HepG2 (cell line): ENCODE data around the gene NPC1. TPM values are rescaled to one million over a fixed set of nuclear protein-coding genes. Genes with fewer than 3 reads are reported as not detected.

ENCODE experiments used
- ATAC-seq: fragments of 200-7000 bp; cut with Tn5 transposase; 3 replicates; pipeline ENCODE4 v1.9.1; 2020; ENCODE audit warnings: mild to moderate bottlenecking, moderate library complexity
- BruUV-seq: library from RNA; stranded (reverse); fragments of 400-500 nt; replicated peaks from 2 replicates; lab custom pipeline; 2021; lab: Mats Ljungman, UMichigan
- CTCF ChIA-PET: fragments of 300-600 bp; formaldehyde crosslinking; extraction: SDS; loops from one replicate; lab custom pipeline; 2021; ENCODE audit warnings: low total read pairs, inconsistent platforms, low intra/inter-chr PET ratio; lab: Yijun Ruan, JAX
- POLR2A ChIA-PET: fragments of 350-600 bp; sonication (Branson Sonifier 250); formaldehyde crosslinking; loops from one replicate; lab custom pipeline; 2020; ENCODE audit warnings: antibody characterized with exemption, inconsistent platforms; lab: Yijun Ruan, JAX
- DNase-seq: peaks from one replicate; pipeline ENCODE4 v3.0.0-alpha.2; 2015; ENCODE audit warnings: low spot score
- FAIRE-seq: peaks from 3 replicates; lab custom pipeline; 2011; peaks lifted over from hg19 to GRCh38; lab: Jason Lieb, UNC
- H2AFZ ChIP-seq: one replicate; pipeline ENCODE4 v1.6.1; 2011; ENCODE audit warnings: low read length, inconsistent platforms
- H3K27ac ChIP-seq: fragments of 300-600 bp; 3 replicates; pipeline ENCODE4 v1.8.0; 2011; ENCODE audit warnings: mixed run types, mild to moderate bottlenecking, mixed read lengths, low read length, inconsistent platforms; ENCODE audit not compliant: insufficient read depth; ENCODE audit errors: extremely low read length
- H3K27me3 ChIP-seq, 2 experiments: fragments of 200-600 bp in 1 of 2; 2 replicates in 1 of 2; 3 replicates in 1 of 2; pipeline versions ENCODE4 v1.6.0 to v1.8.0; 2011; ENCODE audit warnings: low read length in 2 of 2, mild to moderate bottlenecking in 2 of 2, moderate library complexity in 2 of 2, inconsistent platforms in 1 of 2; ENCODE audit not compliant: insufficient read depth in 2 of 2, control insufficient read depth in 1 of 2
- H3K36me3 ChIP-seq, 2 experiments: fragments of 200-600 bp in 1 of 2; replicated peaks in 1 of 2; 2 replicates in 1 of 2; 3 replicates in 1 of 2; pipeline versions ENCODE4 v1.5.1 to v1.8.0; 2011; ENCODE audit warnings: low read length in 2 of 2, inconsistent platforms in 1 of 2; ENCODE audit not compliant: insufficient read depth in 2 of 2, control insufficient read depth in 1 of 2
- H3K4me1 ChIP-seq: 2 replicates; pipeline ENCODE4 v1.5.1; 2012; ENCODE audit warnings: low read length, inconsistent platforms; ENCODE audit not compliant: insufficient read depth
- H3K4me2 ChIP-seq: 2 replicates; pipeline ENCODE4 v1.6.0; 2011; ENCODE audit warnings: low read depth, low read length, inconsistent platforms
- H3K4me3 ChIP-seq, 3 experiments: fragments of 200-600 bp in 1 of 3; sonication (generic), shearing (Covaris generic) in 1 of 3; replicated peaks in 1 of 3; 2 replicates each; pipeline ENCODE4 v1.5.1; 2011 to 2016; ENCODE audit warnings: low read length in 3 of 3, inconsistent platforms in 2 of 3, low read depth in 2 of 3, mild to moderate bottlenecking in 2 of 3, control low read depth in 1 of 3, mixed read lengths in 1 of 3; ENCODE audit not compliant: insufficient read depth in 1 of 3
- H3K79me2 ChIP-seq: one replicate; pipeline ENCODE4 v1.6.1; 2011; ENCODE audit warnings: low read length, inconsistent platforms; ENCODE audit not compliant: insufficient read depth
- H3K9ac ChIP-seq: 2 replicates; pipeline ENCODE4 v1.6.0; 2011; ENCODE audit warnings: mild to moderate bottlenecking, low read depth, low read length, inconsistent platforms; ENCODE audit not compliant: insufficient read depth
- H3K9me3 ChIP-seq: 2 replicates; pipeline ENCODE4 v1.5.1; 2012; ENCODE audit warnings: mild to moderate bottlenecking, low read length
- H4K20me1 ChIP-seq: 2 replicates; pipeline ENCODE4 v1.6.0; 2011; ENCODE audit warnings: inconsistent platforms, mild to moderate bottlenecking, low read length, moderate library complexity; ENCODE audit not compliant: insufficient read depth
- ARID3A ChIP-seq: IDR thresholded peaks from 2 replicates; pipeline ENCODE4 v1.6.1; 2012; ENCODE audit warnings: low read depth, low read length, improper control_type of control experiment
- EZH2 ChIP-seq: conservative IDR thresholded peaks from 2 replicates; pipeline ENCODE4 v1.6.1; 2012; ENCODE audit warnings: mild to moderate bottlenecking, low read depth, low read length, moderate library complexity
- FOSL2 ChIP-seq: sonication (generic); formaldehyde crosslinking; IDR thresholded peaks from 2 replicates; pipeline ENCODE4 v1.4.0; 2020; ENCODE audit warnings: missing genetic modification reagents
- POGK ChIP-seq: sonication (generic); formaldehyde crosslinking; conservative IDR thresholded peaks from 2 replicates; pipeline ENCODE4 v1.8.0; 2022; ENCODE audit warnings: mild to moderate bottlenecking, moderate library complexity, missing genetic modification reagents
- RXRB ChIP-seq: IDR thresholded peaks from 2 replicates; pipeline ENCODE4 v1.6.1; 2016; ENCODE audit warnings: borderline replicate concordance, missing genetic modification reagents, missing compliant biosample characterization
- SAP130 ChIP-seq: IDR thresholded peaks from 2 replicates; pipeline ENCODE4 v1.6.1; 2016; ENCODE audit warnings: low read depth
- SRF ChIP-seq: IDR thresholded peaks from 2 replicates; pipeline ENCODE4 v1.6.1; 2011; ENCODE audit warnings: mild to moderate bottlenecking, low read depth, low read length, moderate library complexity
- TCF7 ChIP-seq: sonication (generic); IDR thresholded peaks from 2 replicates; pipeline ENCODE4 v1.6.1; 2016; ENCODE audit warnings: antibody characterized with exemption, low read depth
- ZBTB1 ChIP-seq: sonication (generic); formaldehyde crosslinking; IDR thresholded peaks from 2 replicates; pipeline ENCODE4 v1.4.0; 2020; ENCODE audit warnings: missing genetic modification reagents, borderline replicate concordance
- ZFP1 ChIP-seq: IDR thresholded peaks from 2 replicates; pipeline ENCODE4 v1.6.1; 2016
- ZFP36L2 ChIP-seq: sonication (generic); formaldehyde crosslinking; IDR thresholded peaks from 2 replicates; pipeline ENCODE4 v1.4.0; 2020; ENCODE audit warnings: missing genetic modification reagents
- ZNF337 ChIP-seq: sonication (generic); formaldehyde crosslinking; IDR thresholded peaks from 2 replicates; pipeline ENCODE4 v1.5.1; 2020; ENCODE audit warnings: missing genetic modification reagents, low read depth, mild to moderate bottlenecking, borderline replicate concordance
- ZNF512B ChIP-seq: sonication (generic); formaldehyde crosslinking; IDR thresholded peaks from 2 replicates; pipeline ENCODE4 v1.5.1; 2020; ENCODE audit warnings: missing genetic modification reagents, mild to moderate bottlenecking, borderline replicate concordance
- WGBS: methylation state at CpG from one replicate; pipeline ENCODE4 v1.1.6; 2017; ENCODE audit warnings: low lambda C conversion rate; 5-methylcytosine and 5-hydroxymethylcytosine counted together
- in situ Hi-C: cut with HindIII; loops from 2 replicates; pipeline ENCODE4 v1.10.0; 2017; ENCODE audit warnings: low pct_unique_long_range_greater_than_20kb; ENCODE audit not compliant: extremely low pct_ligation_motif_present
- intact Hi-C: fragments of 100-400 bp; cut with micrococcal nuclease; formaldehyde crosslinking; loops from one replicate; pipeline ENCODE4 v1.10.0; 2022; ENCODE audit not compliant: unreplicated experiment
- polyA plus RNA-seq, 8 experiments: library from polyadenylated mRNA; depleted of rRNA in 3 of 8; stranded (reverse) in 7 of 8; unstranded in 1 of 8; fragments of >200 nt; fragmentation: Illumina TruSeq in 4 of 8; extraction: Trizol in 4 of 8; gene quantifications; 2 replicates each; pipeline versions ENCODE4 v1.2.1 to v1.2.3, GENCODE V29; 2011 to 2016; ENCODE audit warnings: low read depth in 4 of 8, missing spikeins in 1 of 8, mixed read lengths in 1 of 8; ENCODE audit not compliant: insufficient read depth in 1 of 8
- total RNA-seq, 5 experiments: library from RNA; depleted of rRNA; stranded (reverse); fragments of >200 nt; fragmentation: Illumina TruSeq; extraction: Trizol; gene quantifications; 2 replicates each; pipeline ENCODE4 v1.2.3, GENCODE V29; 2016; ENCODE audit warnings: low read depth in 1 of 5

NPC1 gene
- total and polyA plus RNA-seq, 2 of the 13 experiments (the other 11 are each of a cell fraction or from before 2014, with no cell fraction given) = 46.5 to 114 TPM

GRCh38 chr18:23547846-23548245, 38.5 kb downstream of the NPC1 start:
- no peaks in the 10 kb centered on the region for H3K27me3 ChIP-seq
- H3K9ac ChIP-seq = no peak overlapping the region
- H3K79me2 ChIP-seq = peaks cover 3% of the 10 kb centered on the region
- peaks cover 20 to 81% of the 10 kb centered on the region in 2 experiments for H3K36me3 ChIP-seq
- intact Hi-C loops (loop anchor here (1.0 kb wide), 1 partner anchor 8 kb away; no protein-coding TSS in a partner anchor), in situ Hi-C loops (loop anchor here (5.0 kb wide), 1 partner anchor 39 kb away; the partner anchor contains the start of gene NPC1)
- H3K4me3 ChIP-seq = no peak overlapping the region
- 65% methylated on average over 3 of the region's 3 CpGs for WGBS
- TF ChIP-seq ZNF337 (no peak), SAP130 (CRISPR knock-in tag) (0 out of 2 replicates have a peak, but pooled peaks have one; percentile 16), FOSL2 (CRISPR knock-in tag) (peak; percentile 80), EZH2 (no peak), POGK (CRISPR knock-in tag) (no peak), SRF (no peak), ZFP1 (CRISPR knock-in tag) (no peak), ZFP36L2 (CRISPR knock-in tag) (no peak), ZBTB1 (no peak), ZNF512B (CRISPR knock-in tag) (no peak), RXRB (CRISPR knock-in tag) (0 out of 2 replicates have a peak, but pooled peaks have one; percentile 13), TCF7 (peak; percentile 9; the same call in 1 of the 2 replicates), ARID3A (peak; percentile 28; the same call in 1 of the 2 replicates)
- FAIRE-seq (no peak), ATAC-seq (peak; percentile 57), DNase-seq (peak; percentile 35)
- H3K27ac ChIP-seq = peak overlapping the region; percentile 75
- H3K4me2 ChIP-seq = no peak overlapping the region
- POLR2A ChIA-PET = interaction anchor here (0.9 to 1.4 kb wide), 2 partner anchors 8 to 22 kb away, joined by 5 to 6 read pairs; no protein-coding TSS in a partner anchor
- H3K4me1 ChIP-seq = peaks cover 59% of the 10 kb centered on the region
- no peaks in the 10 kb centered on the region for H4K20me1 ChIP-seq
- CTCF ChIA-PET = no interaction called here
- no peaks in the 10 kb centered on the region for H3K9me3 ChIP-seq
- BruUV-seq = no TSS peak
- H2AFZ ChIP-seq = no peak overlapping the region
